Gastrocnemius medialis (tissue), 4 donors: ENCODE results near the gene PXDN. TPM values are rescaled to one million over a fixed set of nuclear protein-coding genes. Genes with fewer than 3 reads are reported as not detected.

Experiments
- ATAC-seq, 2 donors: fragments of 150-250 bp; one replicate each; pipeline ENCODE4 v1.9.1; 2016
- DNase-seq, 2 donors: peaks; one replicate each; pipeline ENCODE4 v3.0.0-alpha.2; 2019
- H3K27ac ChIP-seq, 4 donors: fragments of 200-600 bp; sonication (generic); 1 replicate in 1 of 4; 2 replicates in 3 of 4; pipeline ENCODE4 v1.5.1; 2016 to 2018; ENCODE audit warnings: mild to moderate bottlenecking in 2 of 4, moderate library complexity in 1 of 4
- H3K27me3 ChIP-seq, 3 donors: fragments of 200-600 bp; sonication (generic) in 2 of 3; 1 replicate in 1 of 3; 2 replicates in 2 of 3; pipeline versions ENCODE4 v1.5.1 to v1.6.0; 2016 to 2019; ENCODE audit warnings: mild to moderate bottlenecking in 1 of 3, moderate library complexity in 1 of 3
- H3K36me3 ChIP-seq, 2 donors: fragments of 200-600 bp; sonication (generic) in 1 of 2; one replicate each; pipeline ENCODE4 v1.5.1; 2017 to 2018
- H3K4me1 ChIP-seq, 2 donors: fragments of 200-600 bp; sonication (generic) in 1 of 2; one replicate each; pipeline ENCODE4 v1.5.1; 2016 to 2017; ENCODE audit warnings: mild to moderate bottlenecking in 2 of 2
- H3K4me3 ChIP-seq, 4 donors: fragments of 200-600 bp; sonication (generic) in 3 of 4; 1 replicate in 1 of 4; 2 replicates in 3 of 4; pipeline ENCODE4 v1.5.1; 2016 to 2019; ENCODE audit warnings: mild to moderate bottlenecking in 2 of 4
- H3K9me3 ChIP-seq, 3 donors: fragments of 200-600 bp; sonication (generic) in 2 of 3; 1 replicate in 1 of 3; 2 replicates in 2 of 3; pipeline ENCODE4 v1.5.1; 2016 to 2019
- CTCF ChIP-seq, 5 experiments: fragments of 450-650 bp in 3 of 5; fragments of 200-600 bp in 2 of 5; sonication (generic) in 2 of 5; IDR thresholded peaks in 4 of 5; conservative IDR thresholded peaks in 1 of 5; 1 replicate in 4 of 5; 2 replicates in 1 of 5; pipeline ENCODE4 v1.5.1; 2016 to 2019; ENCODE audit warnings: antibody characterized with exemption in 5 of 5, mild to moderate bottlenecking in 3 of 5, moderate library complexity in 3 of 5
- POLR2A ChIP-seq, 2 donors: fragments of 450-650 bp; IDR thresholded peaks; one replicate each; pipeline ENCODE4 v1.6.1; 2017; ENCODE audit warnings: antibody characterized with exemption in 2 of 2, mild to moderate bottlenecking in 2 of 2, moderate library complexity in 2 of 2
- in situ Hi-C, 4 donors: fragments of 200-750 bp; cut with MboI; loops; one replicate each; pipeline versions ENCODE4 v1.15.0 to v1.8.0; 2017; ENCODE audit warnings: low sequenced_read_pairs in 4 of 4
- intact Hi-C: fragments of 100-400 bp; cut with DNase I; formaldehyde crosslinking; loops from one replicate; pipeline ENCODE4 v1.15.1; 2023; ENCODE audit warnings: low total_unique reads
- total RNA-seq, 4 donors: library from RNA; depleted of rRNA; stranded (reverse); fragments of >200 nt; gene quantifications; one replicate each; pipeline versions ENCODE4 v1.1.0 to v1.2.3, GENCODE V29; 2016

PXDN gene
- total RNA-seq, 4 donors from 2014 or later: 7.8 to 13.4 (median 10.3) TPM

- ATAC-seq (no peak), DNase-seq (no peak)
- Histone ChIP-seq H3K4me1 (no peaks in the 10 kb centered on the region), H3K9me3 (no peaks in the 10 kb centered on the region), H3K36me3 (no peaks in the 10 kb centered on the region), H3K27me3 (peaks cover 0 to 9% (median 5%) of the 10 kb centered on the region in 3 donors), H3K27ac (peak overlapping the region in 1 of 4 donors; percentile 10), H3K4me3 (no peak overlapping the region)
- in situ Hi-C loops: no loop called here
- no peak for TF ChIP-seq CTCF (IDR thresholded peaks at IDR 0.05 in 4 of 5, conservative IDR thresholded peaks at IDR 0.05 in 1 of 5)
- no peak for TF ChIP-seq POLR2A (IDR thresholded peaks at IDR 0.05)
- intact Hi-C loops: loop anchor here (10.0 kb wide), 1 partner anchor 158 kb away; no protein-coding TSS in a partner anchor
Measured at GRCh38 chr2:1656326-1656960, 87.9 kb downstream of the PXDN start.

GRCh38 chr2:1655461-1655860 lies 88.9 kb downstream of the PXDN start:
- peak overlapping the region in 1 of 4 donors; percentile 35 for H3K27ac ChIP-seq
- no peak for ATAC-seq
- H3K36me3 ChIP-seq: no peaks in the 10 kb centered on the region
- DNase-seq: no peak
- peaks cover 0 to 9% (median 5%) of the 10 kb centered on the region in 3 donors for H3K27me3 ChIP-seq
- H3K4me3 ChIP-seq: no peak overlapping the region
- no peaks in the 10 kb centered on the region for H3K9me3 ChIP-seq
- in situ Hi-C loops: no loop called here
- TF ChIP-seq CTCF (IDR thresholded peaks at IDR 0.05 in 4 of 5, conservative IDR thresholded peaks at IDR 0.05 in 1 of 5) (no peak), POLR2A (IDR thresholded peaks at IDR 0.05) (no peak)
- intact Hi-C loops: loop anchor here (10.0 kb wide), 1 partner anchor 159 kb away; no protein-coding TSS in a partner anchor
- H3K4me1 ChIP-seq: no peaks in the 10 kb centered on the region

- H3K4me1 ChIP-seq: no peaks in the 10 kb centered on the region
- H3K27ac ChIP-seq: peak overlapping the region in 2 of 4 donors; percentile 18 to 35
- TF ChIP-seq CTCF (IDR thresholded peaks at IDR 0.05 in 4 of 5, conservative IDR thresholded peaks at IDR 0.05 in 1 of 5) (no peak), POLR2A (IDR thresholded peaks at IDR 0.05) (no peak)
- ATAC-seq: no peak
- no peak overlapping the region for H3K4me3 ChIP-seq
- intact Hi-C loops (loop anchor here (5.0 to 10.0 kb wide), 3 partner anchors 37 to 160 kb away; no protein-coding TSS in a partner anchor), in situ Hi-C loops (no loop called here)
- no peaks in the 10 kb centered on the region for H3K36me3 ChIP-seq
- no peak for DNase-seq
- H3K27me3 ChIP-seq: peaks cover 0 to 9% (median 5%) of the 10 kb centered on the region in 3 donors
- no peaks in the 10 kb centered on the region for H3K9me3 ChIP-seq
Measured at GRCh38 chr2:1654696-1655374, 89.5 kb downstream of the PXDN start.

GRCh38 chr2:1653956-1654695 lies 90.2 kb downstream of the PXDN start:
- no peak for ATAC-seq
- Histone ChIP-seq H3K9me3 (no peaks in the 10 kb centered on the region), H3K4me1 (no peaks in the 10 kb centered on the region), H3K27me3 (peaks cover 0 to 9% (median 5%) of the 10 kb centered on the region in 3 donors), H3K27ac (peak overlapping the region; percentile 35 to 54 (median 44)), H3K4me3 (no peak overlapping the region), H3K36me3 (no peaks in the 10 kb centered on the region)
- in situ Hi-C loops (no loop called here), intact Hi-C loops (loop anchor here (2.0 to 10.0 kb wide), 4 partner anchors 38 to 161 kb away; no protein-coding TSS in a partner anchor)
- DNase-seq: no peak
- TF ChIP-seq CTCF (IDR thresholded peaks at IDR 0.05 in 4 of 5, conservative IDR thresholded peaks at IDR 0.05 in 1 of 5) (no peak), POLR2A (IDR thresholded peaks at IDR 0.05) (no peak)
